Thoracic aorta (tissue), 2 donors: ENCODE results near the gene CGREF1. TPM values are rescaled to one million over a fixed set of nuclear protein-coding genes. Genes with fewer than 3 reads are reported as not detected.

Source experiments
- ATAC-seq: fragments of 150-250 bp; one replicate; pipeline ENCODE4 v1.8.0; 2017; ENCODE audit warnings: low read depth; ENCODE audit not compliant: insufficient number of reproducible peaks, low FRiP score
- DNase-seq: peaks from one replicate; pipeline ENCODE4 v3.0.0-alpha.2; 2020; ENCODE audit warnings: low spot score
- H3K27ac ChIP-seq, 2 donors: fragments of 200-600 bp; sonication (generic); 1 replicate in 1 of 2; 2 replicates in 1 of 2; pipeline ENCODE4 v1.5.1; 2016; ENCODE audit warnings: mild to moderate bottlenecking in 2 of 2, moderate library complexity in 2 of 2
- H3K27me3 ChIP-seq: fragments of 200-600 bp; sonication (generic); replicated peaks from 2 replicates; pipeline ENCODE4 v1.6.0; 2016; ENCODE audit warnings: mild to moderate bottlenecking; ENCODE audit not compliant: insufficient read depth
- H3K36me3 ChIP-seq: fragments of 200-600 bp; sonication (generic); one replicate; pipeline ENCODE4 v1.5.1; 2016
- H3K4me1 ChIP-seq, 2 donors: fragments of 200-600 bp; sonication (generic); 1 replicate in 1 of 2; 2 replicates in 1 of 2; pipeline versions ENCODE4 v1.5.1 to v1.6.0; 2016; ENCODE audit warnings: low read depth in 2 of 2, mild to moderate bottlenecking in 1 of 2; ENCODE audit not compliant: control insufficient read depth in 1 of 2
- H3K4me3 ChIP-seq: fragments of 200-600 bp; sonication (generic); 2 replicates; pipeline ENCODE4 v1.5.1; 2016; ENCODE audit warnings: mild to moderate bottlenecking
- H3K9me3 ChIP-seq: fragments of 200-600 bp; sonication (generic); 2 replicates; pipeline ENCODE4 v1.5.1; 2016
- total RNA-seq, 2 donors: library from RNA; depleted of rRNA; stranded (reverse); fragments of >200 nt; gene quantifications; one replicate each; pipeline versions ENCODE4 v1.1.0 to v1.2.3, GENCODE V29; 2016
- TF ChIP-seq, protein P1 (sequence below): fragments of 200-600 bp; sonication (generic); IDR thresholded peaks from one replicate; pipeline ENCODE4 v1.5.1; 2019; ENCODE audit warnings: antibody characterized with exemption

Gene CGREF1
- total RNA-seq, 2 donors from 2014 or later = 18.8 to 19.8 TPM

DNA sequence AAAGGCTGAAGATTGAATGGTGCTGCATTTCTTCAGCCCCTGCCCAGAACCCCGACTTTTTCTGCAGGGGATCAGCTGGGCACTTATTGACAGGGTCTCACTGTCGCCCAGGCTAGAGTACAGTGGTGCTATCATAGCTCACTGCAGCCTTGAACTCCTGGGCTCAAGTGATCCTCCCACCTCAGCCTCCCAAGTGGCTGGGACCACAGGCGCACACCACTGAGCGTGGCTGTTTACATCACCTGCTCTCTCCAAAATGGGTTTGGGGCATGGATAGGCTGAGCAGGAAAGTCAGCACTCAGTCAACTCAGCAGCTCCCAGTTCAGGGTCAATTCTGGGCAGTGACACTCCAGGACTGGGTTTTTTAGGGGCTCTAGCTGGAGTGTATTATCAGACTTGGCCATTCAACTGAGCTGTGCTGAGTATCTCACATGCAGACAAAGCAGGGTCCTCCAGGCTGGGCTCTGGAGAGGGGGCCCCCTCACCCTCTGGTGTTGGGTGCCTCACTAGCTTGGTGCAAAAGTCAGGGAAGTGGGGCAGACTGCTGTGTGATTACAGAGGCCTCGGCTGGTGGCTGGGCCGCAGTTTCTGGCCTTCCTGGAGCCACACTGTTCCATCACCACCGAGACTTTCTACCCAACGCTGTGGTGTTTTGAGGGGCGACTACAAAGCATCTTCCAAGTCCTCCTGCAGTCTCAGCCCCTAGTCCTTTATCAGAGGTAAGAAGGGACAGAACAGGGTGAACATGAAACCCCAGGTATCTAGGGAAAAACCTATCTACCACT, 9.1 kb upstream of the CGREF1 start:
- Histone ChIP-seq H3K27me3 (no peaks in the 10 kb centered on the region), H3K9me3 (no peaks in the 10 kb centered on the region), H3K4me3 (no peak overlapping the region), H3K36me3 (peaks cover 19% of the 10 kb centered on the region), H3K27ac (no peak overlapping the region), H3K4me1 (peaks cover 5 to 11% of the 10 kb centered on the region in 2 donors)
- DNase-seq (no peak), ATAC-seq (no peak)
- TF ChIP-seq, protein P1, sequence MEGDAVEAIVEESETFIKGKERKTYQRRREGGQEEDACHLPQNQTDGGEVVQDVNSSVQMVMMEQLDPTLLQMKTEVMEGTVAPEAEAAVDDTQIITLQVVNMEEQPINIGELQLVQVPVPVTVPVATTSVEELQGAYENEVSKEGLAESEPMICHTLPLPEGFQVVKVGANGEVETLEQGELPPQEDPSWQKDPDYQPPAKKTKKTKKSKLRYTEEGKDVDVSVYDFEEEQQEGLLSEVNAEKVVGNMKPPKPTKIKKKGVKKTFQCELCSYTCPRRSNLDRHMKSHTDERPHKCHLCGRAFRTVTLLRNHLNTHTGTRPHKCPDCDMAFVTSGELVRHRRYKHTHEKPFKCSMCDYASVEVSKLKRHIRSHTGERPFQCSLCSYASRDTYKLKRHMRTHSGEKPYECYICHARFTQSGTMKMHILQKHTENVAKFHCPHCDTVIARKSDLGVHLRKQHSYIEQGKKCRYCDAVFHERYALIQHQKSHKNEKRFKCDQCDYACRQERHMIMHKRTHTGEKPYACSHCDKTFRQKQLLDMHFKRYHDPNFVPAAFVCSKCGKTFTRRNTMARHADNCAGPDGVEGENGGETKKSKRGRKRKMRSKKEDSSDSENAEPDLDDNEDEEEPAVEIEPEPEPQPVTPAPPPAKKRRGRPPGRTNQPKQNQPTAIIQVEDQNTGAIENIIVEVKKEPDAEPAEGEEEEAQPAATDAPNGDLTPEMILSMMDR = no peak

DNA sequence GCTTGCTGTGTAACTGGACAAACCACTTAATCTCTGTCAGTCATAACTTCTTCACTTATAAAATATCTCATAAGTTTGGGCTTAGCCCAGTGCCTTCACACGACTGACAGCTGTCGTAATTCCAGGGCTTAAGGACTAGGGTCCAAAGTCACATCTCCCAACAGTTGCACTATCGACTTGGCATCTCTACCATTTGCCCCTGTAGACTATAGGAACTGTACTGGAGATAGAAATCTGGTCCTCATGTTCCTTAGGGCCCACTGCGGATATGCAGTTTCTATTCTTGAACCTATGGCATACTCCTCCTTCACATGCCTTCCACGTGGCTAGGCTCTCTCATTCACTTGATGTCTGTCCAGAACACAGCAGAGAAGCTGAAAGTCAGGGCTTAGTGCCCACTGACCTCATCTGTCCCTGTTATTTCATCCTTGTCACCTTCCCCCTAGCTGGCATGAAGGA, 7.4 kb upstream of the CGREF1 start:
- no peaks in the 10 kb centered on the region for H3K27me3 ChIP-seq
- peaks cover 10% of the 10 kb centered on the region for H3K36me3 ChIP-seq
- TF ChIP-seq, protein P1 = no peak
- DNase-seq (no peak), ATAC-seq (no peak)
- H3K4me1 ChIP-seq = peaks cover 0 to 3% of the 10 kb centered on the region in 2 donors
- no peak overlapping the region for H3K27ac ChIP-seq
- no peaks in the 10 kb centered on the region for H3K9me3 ChIP-seq
- H3K4me3 ChIP-seq = no peak overlapping the region

DNA sequence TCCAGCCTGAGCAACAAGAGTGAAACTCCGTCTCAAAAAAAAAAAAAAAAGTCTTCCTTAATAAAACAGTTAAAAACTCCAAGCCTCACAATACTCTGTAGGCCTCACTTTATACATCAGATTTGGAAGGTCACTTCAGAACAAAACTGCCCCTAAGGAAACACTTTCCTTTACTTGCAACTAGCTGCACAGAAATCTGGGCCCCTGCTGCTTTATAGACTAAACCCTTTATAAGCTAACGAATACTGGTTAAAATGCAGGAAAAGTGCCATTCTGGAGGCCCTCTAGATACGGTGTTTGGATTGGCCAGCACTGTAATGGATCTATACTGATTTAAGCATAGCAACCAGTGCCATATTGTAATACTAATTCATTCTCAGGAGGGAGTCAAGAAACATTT, 6.2 kb upstream of the CGREF1 start:
- DNase-seq (no peak), ATAC-seq (no peak)
- no peaks in the 10 kb centered on the region for H3K9me3 ChIP-seq
- peaks cover 0 to 3% of the 10 kb centered on the region in 2 donors for H3K4me1 ChIP-seq
- no peak overlapping the region for H3K4me3 ChIP-seq
- TF ChIP-seq, protein P1 = no peak
- H3K27me3 ChIP-seq = no peaks in the 10 kb centered on the region
- H3K36me3 ChIP-seq = no peaks in the 10 kb centered on the region
- H3K27ac ChIP-seq = no peak overlapping the region

DNA sequence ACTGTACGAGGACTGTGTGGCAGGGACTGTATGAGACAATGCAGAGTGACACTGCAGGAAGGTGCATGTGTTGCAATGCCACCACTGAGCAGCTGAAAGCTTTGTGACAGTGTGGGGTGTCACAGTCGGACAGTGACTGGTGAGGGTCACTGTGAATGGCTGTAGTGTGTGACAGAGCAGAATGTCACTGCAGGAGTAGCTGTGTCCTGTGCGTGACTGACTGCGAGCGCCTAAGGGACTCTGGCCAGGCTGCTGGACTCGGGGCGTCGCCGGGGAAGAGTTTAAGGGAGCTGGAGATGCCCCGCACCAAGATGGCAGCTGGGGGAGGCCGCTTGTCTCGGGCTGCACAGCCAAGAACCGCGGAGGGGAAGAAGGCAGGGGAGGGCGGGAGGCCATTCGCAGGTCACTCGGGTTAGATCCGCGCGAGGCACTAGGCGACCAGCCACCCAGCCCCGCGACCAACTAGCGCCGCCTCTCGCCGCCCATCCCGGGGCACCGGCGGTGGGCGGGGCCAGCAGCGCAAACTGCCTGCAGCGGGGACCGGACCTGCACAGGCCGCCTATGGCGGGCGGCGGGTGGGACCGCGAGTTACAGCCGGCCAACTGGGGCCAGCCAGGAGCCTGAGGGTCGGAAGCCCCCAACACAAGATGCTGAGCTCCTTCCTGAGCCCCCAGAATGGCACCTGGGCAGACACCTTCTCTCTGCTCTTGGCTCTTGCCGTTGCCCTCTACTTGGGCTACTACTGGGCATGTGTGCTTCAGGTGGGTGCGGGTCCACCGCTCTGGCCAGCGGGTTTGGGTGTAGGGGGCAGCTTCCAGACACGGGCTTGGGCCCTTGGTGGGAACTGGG, 4.6 kb upstream of the CGREF1 start, which contains the start of gene ABHD1:
Gene ABHD1 (plus strand): TSS at position 514 of the 849 bp plus-strand sequence. CDS start 134 bp downstream, at position 648.
- Histone ChIP-seq H3K4me1 (peaks cover 4 to 8% of the 10 kb centered on the region in 2 donors), H3K4me3 (peak within 1 kb of the TSS; percentile 87), H3K27me3 (no peaks in the 10 kb centered on the region), H3K9me3 (no peaks in the 10 kb centered on the region), H3K27ac (peak within 1 kb of the TSS in 1 of 2 donors; percentile 12), H3K36me3 (no peaks in the 10 kb centered on the region)
- TF ChIP-seq, protein P1 = no peak
- DNase-seq (no peak), ATAC-seq (no peak)

DNA sequence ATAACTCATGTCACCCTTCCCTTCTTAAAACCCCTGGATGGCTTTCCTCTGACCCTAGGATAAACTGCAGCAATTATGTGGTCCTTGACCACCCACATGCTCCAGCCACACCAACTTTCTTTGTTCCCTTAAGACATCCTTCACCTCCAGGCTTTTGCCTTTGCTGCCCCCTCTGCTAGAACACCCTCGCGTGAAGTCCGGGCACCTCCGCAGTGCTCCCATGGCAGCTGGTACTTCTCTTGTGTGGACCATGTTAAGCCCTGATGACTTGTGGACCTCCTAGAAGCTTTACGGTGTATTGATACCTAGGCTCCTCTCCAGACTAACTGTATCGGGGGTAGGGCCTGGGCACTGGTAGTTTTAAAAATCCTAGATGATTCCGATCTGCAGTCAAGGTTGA, 3.9 kb upstream of the CGREF1 start:
- no peak for ATAC-seq
- H3K4me1 ChIP-seq = peaks cover 9 to 15% of the 10 kb centered on the region in 2 donors
- H3K27ac ChIP-seq = no peak overlapping the region
- no peak for DNase-seq
- H3K9me3 ChIP-seq = no peaks in the 10 kb centered on the region
- no peaks in the 10 kb centered on the region for H3K36me3 ChIP-seq
- no peaks in the 10 kb centered on the region for H3K27me3 ChIP-seq
- TF ChIP-seq, protein P1 = no peak
- peak overlapping the region; percentile 87 for H3K4me3 ChIP-seq
